Measurements from ENCODE around the gene EGFL7. TPM values are rescaled to one million over a fixed set of nuclear protein-coding genes. Genes with fewer than 3 reads are reported as not detected.

The EGFL7 gene
- total RNA-seq, 4 donors from 2014 or later, result 119 to 1,791 (median 307) TPM

DNA sequence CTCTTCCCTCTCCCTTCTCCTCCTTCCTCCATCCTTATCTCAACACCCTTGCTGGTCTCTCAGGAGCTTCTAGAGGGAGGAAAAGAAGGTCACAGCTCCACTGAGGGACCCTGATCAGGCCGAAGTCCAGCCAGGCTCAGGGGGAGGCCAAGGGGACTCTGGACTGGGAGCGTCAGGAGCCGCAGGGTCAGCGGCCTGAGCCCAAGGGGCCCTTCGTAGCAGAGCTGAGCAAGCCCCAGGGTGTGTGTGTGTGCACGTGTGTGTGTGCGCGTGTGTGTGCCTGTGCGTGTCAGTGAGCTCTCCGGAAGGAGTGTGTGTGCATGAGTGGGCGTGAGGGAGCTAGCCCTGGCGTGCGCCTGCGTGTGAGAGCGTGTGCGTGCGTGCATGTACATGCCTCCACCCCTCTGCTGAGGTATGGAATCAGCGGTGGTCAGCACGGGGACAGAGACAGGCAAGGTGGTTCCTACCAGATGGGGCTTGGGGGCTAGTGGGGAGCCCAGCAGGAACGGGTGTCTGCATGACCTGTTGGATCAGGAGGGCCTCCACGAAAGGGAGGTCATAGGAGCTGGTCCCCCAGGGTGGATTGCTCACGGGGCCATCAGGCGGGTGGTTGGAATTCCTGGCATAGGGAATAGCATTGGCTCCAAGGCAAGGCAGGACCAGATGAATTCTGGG is 34.6 kb downstream of the EGFL7 start:
- TF ChIP-seq, protein P1, sequence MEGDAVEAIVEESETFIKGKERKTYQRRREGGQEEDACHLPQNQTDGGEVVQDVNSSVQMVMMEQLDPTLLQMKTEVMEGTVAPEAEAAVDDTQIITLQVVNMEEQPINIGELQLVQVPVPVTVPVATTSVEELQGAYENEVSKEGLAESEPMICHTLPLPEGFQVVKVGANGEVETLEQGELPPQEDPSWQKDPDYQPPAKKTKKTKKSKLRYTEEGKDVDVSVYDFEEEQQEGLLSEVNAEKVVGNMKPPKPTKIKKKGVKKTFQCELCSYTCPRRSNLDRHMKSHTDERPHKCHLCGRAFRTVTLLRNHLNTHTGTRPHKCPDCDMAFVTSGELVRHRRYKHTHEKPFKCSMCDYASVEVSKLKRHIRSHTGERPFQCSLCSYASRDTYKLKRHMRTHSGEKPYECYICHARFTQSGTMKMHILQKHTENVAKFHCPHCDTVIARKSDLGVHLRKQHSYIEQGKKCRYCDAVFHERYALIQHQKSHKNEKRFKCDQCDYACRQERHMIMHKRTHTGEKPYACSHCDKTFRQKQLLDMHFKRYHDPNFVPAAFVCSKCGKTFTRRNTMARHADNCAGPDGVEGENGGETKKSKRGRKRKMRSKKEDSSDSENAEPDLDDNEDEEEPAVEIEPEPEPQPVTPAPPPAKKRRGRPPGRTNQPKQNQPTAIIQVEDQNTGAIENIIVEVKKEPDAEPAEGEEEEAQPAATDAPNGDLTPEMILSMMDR (IDR thresholded peaks at IDR 0.05), result no peak
- no peak for TF ChIP-seq POLR2A (IDR thresholded peaks at IDR 0.05)
- Histone ChIP-seq H3K27me3 (no peaks in the 10 kb centered on the region), H3K36me3 (no peaks in the 10 kb centered on the region), H3K4me1 (no peaks in the 10 kb centered on the region), H3K27ac (no peak overlapping the region), H3K4me3 (no peak overlapping the region), H3K9me3 (no peaks in the 10 kb centered on the region)
- DNase-seq, result no peak
- intact Hi-C loops (cut with DNase I; ENCODE audit: low total_unique reads), result no loop called here

DNA sequence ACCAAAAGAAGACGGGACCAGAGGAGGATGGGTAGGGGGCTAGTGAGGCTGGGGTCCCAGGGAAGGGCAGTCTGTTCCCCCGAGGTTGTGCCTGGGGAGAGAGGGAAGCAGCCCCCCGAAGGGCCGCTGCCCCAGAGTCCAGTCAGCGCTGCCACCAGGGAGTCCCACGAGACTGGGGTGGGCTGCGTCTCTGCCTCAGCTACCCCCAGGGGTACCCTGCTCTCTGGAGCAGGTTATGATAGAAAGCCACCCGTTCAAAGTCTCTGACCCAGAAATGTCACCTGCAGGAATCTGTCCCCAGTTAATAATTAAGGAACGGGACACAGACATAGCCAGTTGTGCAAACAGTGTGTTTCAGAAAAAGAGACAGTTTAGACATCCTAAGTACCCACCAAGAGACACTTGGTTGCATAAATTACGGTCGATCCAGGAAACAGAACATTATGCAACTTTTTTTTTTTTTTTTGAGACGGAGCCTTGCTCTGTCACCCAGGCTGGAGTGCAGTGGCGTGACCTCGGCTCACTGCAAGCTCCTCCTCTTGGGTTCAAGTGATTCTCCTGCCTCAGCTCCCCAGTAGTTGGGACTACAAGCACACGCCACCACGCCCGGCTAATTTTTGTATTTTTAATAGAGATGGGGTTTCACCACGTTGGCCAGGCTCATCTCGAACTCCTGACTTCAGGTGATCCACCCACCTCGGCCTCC is 35.3 kb downstream of the EGFL7 start:
- intact Hi-C loops (cut with DNase I; ENCODE audit: low total_unique reads), result no loop called here
- H3K4me1 ChIP-seq, result no peaks in the 10 kb centered on the region
- H3K27me3 ChIP-seq, result no peaks in the 10 kb centered on the region
- no peaks in the 10 kb centered on the region for H3K9me3 ChIP-seq
- DNase-seq, result no peak
- TF ChIP-seq, protein P1 (IDR thresholded peaks at IDR 0.05), result no peak
- no peak for TF ChIP-seq POLR2A (IDR thresholded peaks at IDR 0.05)
- no peaks in the 10 kb centered on the region for H3K36me3 ChIP-seq
- no peak overlapping the region for H3K27ac ChIP-seq
- H3K4me3 ChIP-seq, result no peak overlapping the region

DNA sequence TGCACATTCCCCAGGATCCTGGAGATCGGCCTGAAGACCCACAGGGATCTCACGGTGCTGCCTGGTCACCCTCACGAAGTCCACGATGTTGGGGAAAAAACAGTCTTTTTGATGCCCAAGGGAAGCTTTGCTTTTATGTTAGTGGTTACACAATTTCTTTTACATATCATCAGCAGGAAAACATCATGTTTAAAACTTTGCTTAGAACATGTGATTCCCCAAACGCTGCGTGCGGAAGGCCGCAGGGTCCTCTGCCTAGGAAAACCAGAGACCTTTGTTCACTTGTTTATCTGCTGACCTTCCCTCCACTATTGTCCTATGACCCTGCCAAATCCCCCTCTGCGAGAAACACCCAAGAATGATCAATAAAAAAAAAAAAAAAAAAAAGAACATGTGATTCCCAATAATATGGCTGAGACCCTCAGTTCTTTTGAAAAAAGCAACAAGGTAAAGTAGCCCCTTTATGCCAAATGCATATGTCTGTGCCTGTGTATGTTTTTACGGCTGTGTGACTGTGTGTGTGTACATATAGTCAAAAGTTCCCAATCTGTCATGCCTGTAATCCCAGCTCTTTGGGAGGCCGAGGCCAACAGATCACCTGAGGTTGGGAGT is 36.0 kb downstream of the EGFL7 start:
- H3K36me3 ChIP-seq, result no peaks in the 10 kb centered on the region
- H3K27ac ChIP-seq, result no peak overlapping the region
- no peak for DNase-seq
- no peaks in the 10 kb centered on the region for H3K4me1 ChIP-seq
- no peaks in the 10 kb centered on the region for H3K27me3 ChIP-seq
- H3K9me3 ChIP-seq, result no peaks in the 10 kb centered on the region
- H3K4me3 ChIP-seq, result no peak overlapping the region
- TF ChIP-seq, protein P1 (IDR thresholded peaks at IDR 0.05), result no peak
- no peak for TF ChIP-seq POLR2A (IDR thresholded peaks at IDR 0.05)
- intact Hi-C loops (cut with DNase I; ENCODE audit: low total_unique reads), result no loop called here

DNA sequence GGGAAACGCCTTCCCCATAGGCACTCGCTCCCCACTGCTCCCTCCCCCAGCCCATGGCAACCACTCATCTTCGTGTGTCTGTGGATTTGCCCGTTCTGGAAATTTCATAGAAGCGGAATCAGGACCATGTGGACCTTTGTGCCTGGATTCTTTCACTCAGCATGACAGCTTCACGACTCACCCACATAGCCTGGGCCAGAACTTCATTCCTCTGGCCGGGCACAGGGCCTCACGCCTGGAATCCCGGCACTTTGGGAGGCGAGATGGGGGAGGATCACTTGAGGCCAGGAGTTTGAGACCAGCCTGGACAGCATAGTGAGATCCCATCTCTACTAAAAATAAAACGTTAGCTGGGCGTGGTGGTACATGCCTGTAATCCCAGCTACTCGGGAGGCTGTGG is 37.6 kb downstream of the EGFL7 start:
- TF ChIP-seq, protein P1 (IDR thresholded peaks at IDR 0.05), result no peak
- TF ChIP-seq POLR2A (IDR thresholded peaks at IDR 0.05), result no peak
- no peak for DNase-seq
- H3K27me3 ChIP-seq, result no peaks in the 10 kb centered on the region
- intact Hi-C loops (cut with DNase I; ENCODE audit: low total_unique reads), result no loop called here
- H3K4me3 ChIP-seq, result no peak overlapping the region
- no peaks in the 10 kb centered on the region for H3K9me3 ChIP-seq
- H3K4me1 ChIP-seq, result no peaks in the 10 kb centered on the region
- H3K36me3 ChIP-seq, result no peaks in the 10 kb centered on the region
- no peak overlapping the region for H3K27ac ChIP-seq

Measured in uterus (tissue), 4 donors.